B cell (primary cell): ENCODE results near the gene SLC43A3. TPM values are rescaled to one million over a fixed set of nuclear protein-coding genes. Genes with fewer than 3 reads are reported as not detected.

ENCODE experiments used
- ATAC-seq: fragments of 200-7000 bp; cut with Tn5 transposase; one replicate; pipeline ENCODE4 v1.10.0; 2021; ENCODE audit warnings: low read depth, mild to moderate bottlenecking, moderate number of reproducible peaks, moderate library complexity
- CTCF ChIA-PET: fragments of 350-600 bp; sonication (Branson Sonifier 250); formaldehyde crosslinking; loops from one replicate; lab custom pipeline; 2021; ENCODE audit warnings: antibody characterized with exemption, inconsistent platforms; lab: Charles Lee
- POLR2A ChIA-PET: fragments of 350-600 bp; sonication (Branson Sonifier 250); formaldehyde crosslinking; loops from one replicate; lab custom pipeline; 2021; ENCODE audit warnings: antibody characterized with exemption; lab: Charles Lee
- DNase-seq: peaks from one replicate; pipeline ENCODE4 v3.0.0; 2013
- H2AFZ ChIP-seq: 2 replicates; pipeline ENCODE4 v1.6.1; 2012; ENCODE audit warnings: mild to moderate bottlenecking, low read depth, low read length; ENCODE audit not compliant: insufficient read depth, poor library complexity, severe bottlenecking
- H3K27ac ChIP-seq, 2 donors: 1 replicate in 1 of 2; 2 replicates in 1 of 2; pipeline ENCODE4 v1.5.1; 2012 to 2013; ENCODE audit warnings: low read length in 2 of 2, mild to moderate bottlenecking in 2 of 2, moderate library complexity in 1 of 2
- H3K27me3 ChIP-seq, 4 experiments: fragments of 200-600 bp in 1 of 4; sonication (generic) in 1 of 4; replicated peaks in 1 of 4; 1 replicate in 2 of 4; 2 replicates in 2 of 4; pipeline versions ENCODE4 v1.6.1 to v1.7.0; 2013 to 2016; ENCODE audit warnings: low read length in 3 of 4, mild to moderate bottlenecking in 2 of 4, mixed read lengths in 1 of 4, moderate library complexity in 1 of 4; ENCODE audit not compliant: insufficient read depth in 4 of 4, control insufficient read depth in 3 of 4; ENCODE audit errors: control extremely low read depth in 1 of 4
- H3K36me3 ChIP-seq, 2 experiments: replicated peaks in 1 of 2; 1 replicate in 1 of 2; 2 replicates in 1 of 2; pipeline versions ENCODE4 v1.6.1 to v1.7.1; 2013; ENCODE audit warnings: low read length in 1 of 2; ENCODE audit not compliant: insufficient read depth in 2 of 2, control insufficient read depth in 1 of 2; ENCODE audit errors: control extremely low read depth in 1 of 2, extremely low read depth in 1 of 2
- H3K4me1 ChIP-seq, 2 donors: fragments of 200-600 bp in 1 of 2; sonication (generic) in 1 of 2; 1 replicate in 1 of 2; 2 replicates in 1 of 2; pipeline versions ENCODE4 v1.5.1 to v1.6.1; 2013 to 2017; ENCODE audit warnings: low read length in 2 of 2; ENCODE audit not compliant: control insufficient read depth in 2 of 2, insufficient read depth in 2 of 2
- H3K4me2 ChIP-seq: replicated peaks from 2 replicates; pipeline ENCODE3; 2012; ENCODE audit warnings: mild to moderate bottlenecking, low read depth, low read length; ENCODE audit not compliant: poor library complexity, severe bottlenecking
- H3K4me3 ChIP-seq, 5 experiments: fragments of 200-600 bp in 1 of 5; sonication (generic) in 1 of 5; 1 replicate in 3 of 5; 2 replicates in 2 of 5; pipeline versions ENCODE4 v1.5.1 to v1.7.0; 2011 to 2016; ENCODE audit warnings: low read length in 4 of 5, mild to moderate bottlenecking in 4 of 5, low read depth in 2 of 5, control low read depth in 1 of 5, moderate library complexity in 1 of 5; ENCODE audit not compliant: insufficient read depth in 1 of 5; ENCODE audit errors: control extremely low read depth in 1 of 5, extremely low read depth in 1 of 5
- H3K79me2 ChIP-seq: fragments of 200-600 bp; sonication (generic); one replicate; pipeline ENCODE4 v1.6.0; 2016; ENCODE audit warnings: low read length; ENCODE audit not compliant: control insufficient read depth, insufficient read depth
- H3K9ac ChIP-seq: fragments of 200-600 bp; sonication (generic); 2 replicates; pipeline ENCODE4 v1.6.1; 2017; ENCODE audit warnings: mild to moderate bottlenecking, low read length, moderate library complexity
- H3K9me3 ChIP-seq, 3 donors: one replicate each; pipeline versions ENCODE4 v1.6.1 to v1.7.1; 2013; ENCODE audit warnings: low read length in 2 of 3; ENCODE audit not compliant: control insufficient read depth in 2 of 3, insufficient read depth in 1 of 3; ENCODE audit errors: control extremely low read depth in 1 of 3
- H4K20me1 ChIP-seq: 2 replicates; pipeline ENCODE4 v1.6.0; 2012; ENCODE audit warnings: mild to moderate bottlenecking, low read length; ENCODE audit not compliant: insufficient read depth, control insufficient read depth, poor library complexity, severe bottlenecking
- H3K27ac Mint-ChIP-seq: one replicate; pipeline ENCODE4 v1.8.0; 2021; ENCODE audit warnings: mixed read lengths
- H3K27me3 Mint-ChIP-seq: one replicate; pipeline ENCODE4 v1.8.0; 2021; ENCODE audit warnings: mixed read lengths
- H3K4me1 Mint-ChIP-seq: one replicate; pipeline ENCODE4 v1.8.0; 2021; ENCODE audit warnings: mixed read lengths
- H3K4me3 Mint-ChIP-seq: one replicate; pipeline ENCODE4 v1.8.0; 2021; ENCODE audit warnings: mixed read lengths
- H3K9me3 Mint-ChIP-seq: one replicate; pipeline ENCODE4 v1.8.0; 2022; ENCODE audit warnings: mixed read lengths; ENCODE audit not compliant: insufficient read depth
- EZH2 ChIP-seq: IDR thresholded peaks from 2 replicates; pipeline ENCODE4 v1.6.1; 2012; ENCODE audit warnings: borderline replicate concordance, low read depth, mild to moderate bottlenecking, moderate library complexity, low read length; ENCODE audit not compliant: insufficient read depth, poor library complexity, severe bottlenecking
- WGBS: methylation state at CpG from one replicate; pipeline ENCODE4 v1.1.5; 2013; ENCODE audit warnings: missing lambda C conversion rate; ENCODE audit not compliant: insufficient coverage; 5-methylcytosine and 5-hydroxymethylcytosine counted together
- intact Hi-C: fragments of 100-400 bp; cut with micrococcal nuclease; formaldehyde crosslinking; loops from one replicate; pipeline ENCODE4 v1.10.0; 2022
- polyA plus RNA-seq: library from polyadenylated mRNA; depleted of rRNA; stranded (reverse); fragments of >200 nt; gene quantifications from 2 replicates; pipeline ENCODE4 v1.2.3, GENCODE V29; 2012
- total RNA-seq, 2 donors: library from RNA; stranded (reverse); fragments of 120-200 nt in 1 of 2; gene quantifications; 1 replicate in 1 of 2; 2 replicates in 1 of 2; pipeline versions ENCODE4 v1.2.3 to v1.2.4, GENCODE V29; 2013 to 2022
- TF ChIP-seq, protein P1 (sequence below): fragments of 200-600 bp; IDR thresholded peaks from one replicate; pipeline ENCODE4 v1.8.0; 2022; ENCODE audit warnings: antibody characterized with exemption, mild to moderate bottlenecking

SLC43A3 gene
- total and polyA plus RNA-seq, 2 donors (not counting 1 experiment from before 2014, with no cell fraction given), result 7.6 to 20.9 TPM

DNA sequence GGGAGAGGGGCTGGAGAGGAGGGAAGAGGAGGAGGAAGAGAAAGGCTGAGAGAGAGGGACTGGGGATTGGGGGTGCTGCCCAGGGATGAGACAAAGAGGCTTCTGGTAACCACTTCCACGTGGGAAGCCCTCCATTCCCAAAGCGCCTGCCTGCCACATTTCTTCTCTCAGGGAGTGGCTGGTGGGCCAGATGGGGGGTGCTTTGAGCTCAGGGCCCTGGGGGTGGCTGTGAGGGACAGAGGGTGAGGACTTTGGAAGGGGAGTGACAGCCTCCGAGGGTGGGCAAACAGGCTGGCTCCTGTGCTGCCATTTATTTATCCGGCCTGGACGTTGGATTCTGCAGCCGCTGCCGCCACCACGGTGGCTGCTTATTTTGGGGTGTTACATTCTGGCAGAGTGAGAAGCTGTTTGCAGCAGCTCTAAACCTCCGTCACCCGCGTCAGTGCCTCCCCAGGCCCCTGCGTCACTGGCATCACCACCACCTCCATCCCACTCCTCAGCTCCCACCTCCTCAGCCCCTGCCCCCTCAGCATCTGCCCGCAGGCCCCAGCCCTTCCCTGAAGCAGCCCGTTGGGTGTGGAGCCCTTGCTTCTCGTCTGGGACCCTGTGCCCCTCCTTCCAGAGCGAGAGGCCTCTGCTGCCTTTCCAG is 35.0 kb upstream of the SLC43A3 start:
- H3K27ac Mint-ChIP-seq, result no peak overlapping the region
- H3K27me3 Mint-ChIP-seq, result peaks cover 34% of the 10 kb centered on the region
- Histone ChIP-seq H3K9ac (no peak overlapping the region), H3K27ac (no peak overlapping the region), H3K36me3 (no peaks in the 10 kb centered on the region), H4K20me1 (peaks cover 12% of the 10 kb centered on the region), H3K4me1 (peaks cover 37 to 40% of the 10 kb centered on the region in 2 donors), H3K9me3 (peaks cover 0 to 16% (median 0%) of the 10 kb centered on the region in 3 donors), H3K4me3 (no peak overlapping the region), H3K27me3 (peaks cover 0 to 41% (median 28%) of the 10 kb centered on the region in 4 experiments), H3K79me2 (no peaks in the 10 kb centered on the region), H2AFZ (no peak overlapping the region), H3K4me2 (no peak overlapping the region)
- TF ChIP-seq, protein P1, sequence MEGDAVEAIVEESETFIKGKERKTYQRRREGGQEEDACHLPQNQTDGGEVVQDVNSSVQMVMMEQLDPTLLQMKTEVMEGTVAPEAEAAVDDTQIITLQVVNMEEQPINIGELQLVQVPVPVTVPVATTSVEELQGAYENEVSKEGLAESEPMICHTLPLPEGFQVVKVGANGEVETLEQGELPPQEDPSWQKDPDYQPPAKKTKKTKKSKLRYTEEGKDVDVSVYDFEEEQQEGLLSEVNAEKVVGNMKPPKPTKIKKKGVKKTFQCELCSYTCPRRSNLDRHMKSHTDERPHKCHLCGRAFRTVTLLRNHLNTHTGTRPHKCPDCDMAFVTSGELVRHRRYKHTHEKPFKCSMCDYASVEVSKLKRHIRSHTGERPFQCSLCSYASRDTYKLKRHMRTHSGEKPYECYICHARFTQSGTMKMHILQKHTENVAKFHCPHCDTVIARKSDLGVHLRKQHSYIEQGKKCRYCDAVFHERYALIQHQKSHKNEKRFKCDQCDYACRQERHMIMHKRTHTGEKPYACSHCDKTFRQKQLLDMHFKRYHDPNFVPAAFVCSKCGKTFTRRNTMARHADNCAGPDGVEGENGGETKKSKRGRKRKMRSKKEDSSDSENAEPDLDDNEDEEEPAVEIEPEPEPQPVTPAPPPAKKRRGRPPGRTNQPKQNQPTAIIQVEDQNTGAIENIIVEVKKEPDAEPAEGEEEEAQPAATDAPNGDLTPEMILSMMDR, result no peak
- TF ChIP-seq EZH2, result no peak
- ATAC-seq (no peak), DNase-seq (no peak)
- ChIA-PET POLR2A (no interaction called here), CTCF (interaction anchor here (1.6 to 9.6 kb wide), 3 partner anchors 21 to 65 kb away, joined by 4 to 348 read pairs (median 24); partner anchors contain the start of gene TIMM10)
- no peaks in the 10 kb centered on the region for H3K9me3 Mint-ChIP-seq
- peaks cover 29% of the 10 kb centered on the region for H3K4me1 Mint-ChIP-seq
- peak overlapping the region; percentile 46 for H3K4me3 Mint-ChIP-seq
- 95% methylated on average over 15 of the region's 16 CpGs for WGBS
- intact Hi-C loops, result no loop called here
